SU-DHL-6 (cell line): ENCODE results near the gene SGK2.

Source experiments
- CTCF ChIP-seq: fragments of 200-600 bp; sonication (generic); IDR thresholded peaks from one replicate; pipeline ENCODE4 v1.5.1; 2017; ENCODE audit warnings: antibody characterized with exemption, mild to moderate bottlenecking, low read length, moderate library complexity; ENCODE audit not compliant: insufficient read depth, poor library complexity, severe bottlenecking
- EZH2phosphoT487 ChIP-seq: fragments of 200-600 bp; sonication (generic), shearing (Covaris generic); conservative IDR thresholded peaks from 2 replicates; pipeline ENCODE4 v1.6.1; 2018; ENCODE audit warnings: mild to moderate bottlenecking, antibody characterized with exemption, low read length, moderate library complexity, mixed read lengths

- TF ChIP-seq CTCF, result no peak
- TF ChIP-seq EZH2phosphoT487, result no peak
Observed at GRCh38 chr20:43631598-43631997, 72.8 kb downstream of the SGK2 start.
